Stimulated activated CD4-positive, alpha-beta T cell treated with anti-CD3 and anti-CD28 coated beads, Interleukin-1b, Interleukin-23, amount 100 ng/mL, for 24 hours (primary cell): ENCODE measurements around the gene ZSCAN25.
"Not testable (repeated sequence)": the region's sequence is repeated elsewhere in the genome, so short reads cannot be mapped to it uniquely, and the experiment has no call there.

ENCODE experiments used
- DNase-seq, 4 experiments: peaks; one replicate each; pipeline ENCODE4 v3.0.0-alpha.2; 2020; ENCODE audit warnings: low read depth in 4 of 4, low spot score in 1 of 4

Gene ZSCAN25

DNA sequence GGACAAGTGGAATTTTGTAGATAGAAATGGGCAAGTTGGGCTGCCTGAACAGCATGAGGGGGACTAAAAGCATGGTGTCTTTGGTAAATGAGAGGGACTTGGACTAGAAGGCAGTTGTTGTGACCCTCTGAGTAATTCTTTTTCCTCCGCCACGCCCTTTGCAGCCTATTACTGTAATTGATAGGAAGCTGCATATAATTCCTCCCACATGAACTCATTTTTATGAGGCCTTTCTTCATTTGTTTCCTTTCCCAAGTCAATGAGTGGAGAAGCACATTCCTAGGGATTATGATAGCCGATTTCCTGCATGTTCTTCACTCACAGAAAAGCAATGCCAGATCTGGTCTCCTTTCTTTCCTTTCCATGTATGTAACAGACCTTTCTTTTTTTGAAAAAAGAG is 27.7 kb downstream of the ZSCAN25 start:
- no peak for DNase-seq

DNA sequence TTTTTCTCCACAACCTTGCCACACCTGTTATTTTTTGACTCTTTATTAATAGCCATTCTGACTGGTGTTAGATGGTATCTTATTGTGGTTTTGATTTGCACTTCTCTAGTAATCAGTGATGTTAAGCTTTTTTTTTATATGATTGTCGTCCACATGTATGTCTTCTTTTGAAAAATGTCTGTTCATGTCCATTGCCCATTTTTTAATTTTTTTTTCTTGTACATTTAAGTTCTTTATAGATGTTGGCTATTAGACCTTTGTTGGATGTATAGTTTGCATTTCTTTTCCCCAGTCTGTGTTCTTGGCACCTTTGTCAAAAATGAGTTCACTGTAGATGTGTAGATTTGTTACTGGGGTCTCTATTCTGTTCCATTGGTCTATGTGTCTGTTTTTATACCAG is 28.8 kb downstream of the ZSCAN25 start:
- no peak for DNase-seq

DNA sequence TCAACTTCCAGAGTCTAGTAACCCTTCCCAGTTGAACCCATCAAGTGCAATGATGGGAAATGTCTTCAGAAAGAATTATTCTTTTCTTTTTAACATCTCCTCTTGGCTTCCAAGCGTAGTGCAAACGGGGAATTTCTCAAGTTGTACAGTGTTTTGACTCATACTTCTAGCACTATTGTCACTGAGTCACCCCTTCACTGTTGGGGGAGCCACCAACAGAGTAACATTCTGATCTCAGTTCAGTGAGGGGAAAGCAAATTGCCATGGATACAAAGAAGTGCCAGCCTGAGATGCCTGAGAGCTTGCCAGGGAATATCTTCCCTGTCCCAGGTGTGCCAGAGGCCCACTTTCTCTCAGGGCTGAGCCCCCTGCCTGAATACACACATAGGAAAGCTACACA is 32.1 kb downstream of the ZSCAN25 start:
- no peak for DNase-seq

DNA sequence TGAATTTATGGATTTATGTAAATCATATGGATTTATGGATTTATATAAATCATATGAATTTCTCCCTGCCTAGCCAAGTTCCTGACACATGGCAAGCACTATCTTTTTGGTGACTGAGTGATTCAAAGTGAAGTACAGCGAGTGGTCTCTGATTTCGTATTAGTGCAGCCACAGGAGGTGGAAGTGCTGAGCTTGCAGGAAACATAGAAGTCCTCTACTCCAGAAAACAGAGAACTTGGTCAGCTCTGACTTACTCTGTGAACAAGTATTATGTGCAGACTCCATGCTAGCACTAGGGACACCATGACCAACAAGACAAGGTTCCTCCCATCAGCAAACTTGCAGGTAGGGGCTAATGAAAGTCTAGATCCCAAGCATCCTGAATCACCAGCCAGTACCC is 34.5 kb downstream of the ZSCAN25 start:
- DNase-seq = no peak

DNA sequence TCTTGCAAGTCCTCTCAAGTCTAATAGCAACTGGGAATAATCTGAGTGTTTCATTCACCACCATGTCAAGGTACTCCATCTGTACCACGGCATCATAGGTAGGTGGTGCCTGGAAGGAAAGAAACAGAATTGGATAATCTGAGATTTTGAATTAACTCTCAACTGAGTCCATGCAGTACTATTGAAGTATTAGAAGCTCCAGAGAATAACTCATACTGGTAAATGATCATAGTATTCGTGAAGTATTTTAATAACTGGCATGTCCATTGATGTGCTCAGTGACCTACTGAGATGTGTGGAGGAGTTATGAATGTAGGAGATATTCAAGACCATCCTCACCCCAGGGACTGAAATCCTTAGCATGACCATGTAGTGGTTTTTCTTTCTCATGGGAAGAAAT is 35.9 kb downstream of the ZSCAN25 start:
- no peak for DNase-seq

DNA sequence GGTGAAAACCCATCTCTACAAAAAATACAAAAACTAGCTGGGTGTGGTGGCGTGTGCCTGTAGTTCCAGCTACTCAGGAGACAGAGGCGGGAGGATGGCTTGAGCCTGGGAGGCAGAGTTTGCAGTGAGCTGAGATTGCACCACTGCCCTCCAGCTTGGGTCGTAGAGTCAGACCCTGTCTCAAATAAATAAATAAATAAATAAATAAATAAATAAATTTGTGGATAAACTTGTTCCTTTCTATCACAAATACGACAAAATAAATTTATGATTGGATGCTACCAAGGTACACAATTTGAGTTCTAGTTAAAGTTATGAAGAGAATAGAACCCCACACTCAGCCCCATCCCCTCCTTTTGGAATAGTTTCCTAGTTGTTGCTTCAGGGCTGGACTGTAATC is 36.5 kb downstream of the ZSCAN25 start:
- not testable (repeated sequence) for DNase-seq

DNA sequence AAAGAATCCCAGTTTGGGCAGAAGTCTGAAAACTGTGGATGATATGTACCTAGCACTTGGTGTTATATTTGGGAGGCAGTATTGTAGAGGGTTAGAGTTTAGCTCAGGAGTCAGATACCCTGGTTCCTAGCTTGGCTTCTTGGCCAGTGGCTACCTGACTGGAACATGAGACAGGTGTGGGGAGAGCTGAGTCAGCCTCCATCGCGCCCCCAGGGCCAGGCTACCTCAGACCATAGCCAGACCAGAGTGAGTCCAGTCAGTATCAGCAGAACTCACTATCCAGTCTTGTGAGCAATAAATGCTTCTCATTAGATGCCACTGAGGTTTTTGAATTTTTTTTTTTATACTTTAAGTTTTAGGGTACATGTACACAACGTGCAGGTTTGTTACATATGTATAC is 37.0 kb downstream of the ZSCAN25 start:
- DNase-seq = no peak

DNA sequence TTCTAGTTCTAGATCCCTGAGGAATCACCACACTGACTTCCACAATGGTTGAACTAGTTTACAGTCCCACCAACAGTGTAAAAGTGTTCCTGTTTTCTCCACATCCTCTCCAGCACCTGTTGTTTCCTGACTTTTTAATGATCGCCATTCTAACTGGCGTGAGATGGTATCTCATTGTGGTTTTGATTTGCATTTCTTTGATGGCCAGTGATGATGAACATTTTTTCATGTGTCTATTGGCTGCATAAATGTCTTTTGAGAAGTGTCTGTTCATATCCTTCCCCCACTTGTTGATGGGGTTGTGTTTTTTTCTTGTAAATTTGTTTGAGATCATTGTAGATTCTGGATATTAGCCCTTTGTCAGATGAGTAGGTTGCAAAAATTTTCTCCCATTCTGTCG is 37.9 kb downstream of the ZSCAN25 start:
- not testable (repeated sequence) for DNase-seq

DNA sequence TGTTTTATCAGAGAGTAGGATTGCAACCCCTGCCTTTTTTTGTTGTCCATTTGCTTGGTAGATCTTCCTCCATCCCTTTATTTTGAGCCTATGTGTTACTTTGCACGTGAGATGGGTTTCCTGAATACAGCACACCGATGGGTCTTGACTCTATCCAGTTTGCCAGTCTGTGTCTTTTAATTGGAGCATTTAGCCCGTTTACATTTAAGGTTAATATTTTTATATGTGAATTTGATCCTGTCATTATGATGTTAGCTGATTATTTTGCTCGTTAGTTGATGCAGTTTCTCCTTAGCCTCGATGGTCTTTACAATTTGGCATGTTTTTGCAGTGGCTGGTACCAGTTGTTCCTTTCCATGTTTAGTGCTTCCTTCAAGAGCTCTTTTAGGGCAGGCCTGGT is 41.1 kb downstream of the ZSCAN25 start:
- not testable (repeated sequence) for DNase-seq

DNA sequence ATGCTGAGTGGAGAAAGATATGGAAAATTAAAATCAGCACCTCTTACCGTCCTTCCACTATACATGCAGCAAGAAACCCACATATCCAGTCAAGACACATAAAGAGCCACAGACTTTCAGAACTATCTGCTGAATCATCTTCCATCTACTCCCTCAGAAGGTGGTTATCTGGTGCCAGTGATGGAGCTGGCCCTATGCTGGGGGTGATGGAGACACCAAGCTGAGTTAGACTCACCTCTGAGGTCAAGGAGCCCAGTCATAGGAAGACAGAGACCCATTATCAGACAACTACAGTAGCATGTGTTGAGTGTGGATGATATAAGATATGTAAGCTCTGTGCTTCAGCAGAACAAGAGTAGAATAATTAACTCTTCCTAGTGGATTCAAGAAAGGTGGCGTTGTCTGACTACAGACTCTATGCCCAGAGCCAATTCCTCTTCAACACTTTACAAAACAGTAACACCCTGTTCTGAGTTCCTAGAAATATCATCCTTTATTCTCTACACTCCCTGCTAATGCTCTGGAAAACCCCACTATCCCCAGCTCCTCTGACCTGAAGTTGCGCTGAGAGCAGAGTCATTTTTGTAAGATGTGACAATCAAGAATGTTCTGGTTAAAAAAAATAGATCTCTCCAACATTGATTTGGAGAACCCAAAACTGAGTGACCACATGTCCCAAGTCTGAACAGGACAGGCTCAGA is 48.7 kb downstream of the ZSCAN25 start:
- no peak for DNase-seq

DNA sequence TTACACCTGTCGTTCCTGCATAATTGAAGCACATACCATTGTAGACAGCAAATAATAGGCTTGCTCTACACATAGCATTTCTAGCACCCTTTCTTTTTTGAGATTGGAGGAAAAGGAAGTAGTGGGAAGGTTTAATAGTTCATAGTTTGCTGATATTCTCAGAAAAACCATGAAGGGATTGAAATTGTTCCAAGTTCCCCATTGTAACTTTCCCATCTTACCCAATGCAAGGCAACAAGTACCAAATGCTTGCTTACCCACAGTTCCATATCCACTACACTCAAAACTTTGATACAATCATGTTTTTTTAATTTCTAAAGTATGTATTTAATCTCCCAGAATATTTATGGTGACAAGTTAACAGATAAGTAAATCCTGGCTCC is 49.3 kb downstream of the ZSCAN25 start:
- no peak for DNase-seq

DNA sequence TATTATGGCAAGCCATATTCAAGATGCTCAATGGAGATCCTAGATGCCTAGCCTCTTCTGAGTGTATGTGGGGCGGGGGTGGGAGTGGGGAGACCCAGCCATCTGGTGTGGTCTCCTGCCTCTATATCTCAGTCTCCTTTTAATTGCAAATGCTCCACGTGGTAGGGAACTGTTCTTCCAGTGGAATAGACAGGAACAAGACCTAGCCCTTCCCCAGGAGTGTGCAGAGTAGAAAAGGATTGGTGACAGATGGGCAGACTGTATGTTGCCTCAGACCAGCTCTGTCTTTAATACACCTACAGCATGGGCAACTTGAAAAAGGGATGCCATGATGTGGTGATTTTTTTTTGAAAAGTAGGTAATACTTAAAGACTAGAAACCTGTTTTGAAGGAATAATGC is 50.4 kb downstream of the ZSCAN25 start:
- no peak for DNase-seq

DNA sequence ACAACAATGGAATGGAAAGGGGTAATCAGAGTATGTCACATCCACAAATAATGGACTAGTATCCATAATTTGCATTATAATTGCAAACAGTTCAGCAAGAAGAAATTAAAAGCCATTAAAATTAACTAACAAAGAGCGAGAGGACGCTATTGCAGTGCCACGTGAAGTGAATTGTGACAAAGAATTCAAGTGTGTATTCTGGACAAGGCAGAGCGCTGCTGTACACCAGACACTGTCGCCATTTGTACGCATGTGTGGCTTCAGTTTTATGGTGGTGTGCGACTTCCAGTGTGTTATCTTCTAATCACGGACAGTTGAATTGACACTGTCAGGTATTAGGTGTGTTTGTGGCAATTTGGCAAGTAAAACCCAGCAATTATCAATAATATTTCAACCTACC is 51.8 kb downstream of the ZSCAN25 start:
- DNase-seq = no peak

DNA sequence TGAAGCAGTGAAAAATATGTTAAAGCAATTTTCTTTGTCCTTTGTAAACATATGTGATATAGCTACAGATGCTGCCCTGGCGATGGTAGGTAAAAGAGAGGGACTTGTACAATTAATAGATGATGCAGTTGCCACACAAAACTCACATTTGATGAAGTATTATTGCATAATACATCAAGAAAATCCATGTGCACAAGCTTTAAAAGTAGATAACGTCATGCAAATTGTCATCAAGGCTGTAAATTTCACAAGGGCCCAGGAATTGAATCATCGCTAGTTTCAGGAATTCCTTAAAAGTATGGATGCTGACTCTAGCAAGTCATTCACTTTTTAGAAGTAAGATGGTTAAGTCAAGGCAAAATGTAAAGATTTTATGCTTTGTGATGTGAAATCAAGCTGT is 53.0 kb downstream of the ZSCAN25 start:
- no peak for DNase-seq

DNA sequence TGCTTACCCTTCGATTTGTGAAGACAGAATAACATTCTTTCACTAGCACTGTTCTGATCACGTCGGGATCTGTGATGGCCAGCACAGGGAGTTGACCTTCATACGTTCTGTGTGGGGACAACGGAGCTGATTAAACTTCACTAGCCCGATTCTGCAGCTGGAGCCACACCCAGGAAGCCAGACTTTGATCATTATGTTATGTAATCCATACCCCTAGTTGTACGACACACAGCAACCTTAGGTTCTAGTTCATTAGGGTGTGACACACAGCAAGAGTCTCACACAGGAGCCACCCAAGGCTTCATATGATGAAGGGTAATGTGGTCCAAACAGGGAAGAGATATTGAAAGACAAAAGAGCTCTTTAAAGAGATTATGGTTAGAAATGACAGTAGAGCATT is 55.8 kb downstream of the ZSCAN25 start:
- no peak for DNase-seq

DNA sequence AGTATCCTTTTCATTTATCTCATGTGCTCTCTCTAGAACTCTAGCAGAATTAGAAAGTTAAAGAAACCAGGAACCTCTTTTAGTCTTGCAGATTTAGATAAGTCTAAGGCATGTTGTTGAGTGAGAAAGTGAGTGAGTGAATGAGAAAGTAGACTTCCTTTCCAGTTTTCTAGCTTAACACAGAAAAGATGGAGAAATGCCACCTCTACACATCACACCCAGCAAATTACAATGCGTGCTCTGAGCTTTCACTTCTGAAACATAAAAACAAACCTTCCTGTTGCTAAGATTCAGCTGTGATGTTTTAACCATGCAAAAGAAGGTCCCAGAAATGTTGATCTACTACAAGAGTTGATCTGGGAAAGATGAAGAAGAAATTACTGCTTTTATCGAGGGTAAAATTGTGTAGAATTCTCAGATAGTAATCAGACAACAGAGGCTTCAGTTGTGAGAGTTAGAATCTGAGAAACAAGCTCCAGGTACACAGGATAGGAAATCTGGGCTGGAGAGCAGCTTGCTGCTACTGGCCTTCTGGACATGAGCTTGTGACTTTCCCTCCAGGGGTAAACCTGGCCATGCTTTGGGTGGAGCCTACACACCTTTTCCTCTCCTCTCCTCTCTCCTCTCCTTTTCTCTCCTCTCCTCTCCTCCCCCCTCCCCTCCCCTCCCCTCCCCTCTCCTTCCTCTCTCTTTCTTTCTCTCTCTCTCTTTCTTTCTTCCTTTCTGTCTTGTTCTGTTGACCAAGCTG is 58.4 kb downstream of the ZSCAN25 start:
- DNase-seq = no peak

DNA sequence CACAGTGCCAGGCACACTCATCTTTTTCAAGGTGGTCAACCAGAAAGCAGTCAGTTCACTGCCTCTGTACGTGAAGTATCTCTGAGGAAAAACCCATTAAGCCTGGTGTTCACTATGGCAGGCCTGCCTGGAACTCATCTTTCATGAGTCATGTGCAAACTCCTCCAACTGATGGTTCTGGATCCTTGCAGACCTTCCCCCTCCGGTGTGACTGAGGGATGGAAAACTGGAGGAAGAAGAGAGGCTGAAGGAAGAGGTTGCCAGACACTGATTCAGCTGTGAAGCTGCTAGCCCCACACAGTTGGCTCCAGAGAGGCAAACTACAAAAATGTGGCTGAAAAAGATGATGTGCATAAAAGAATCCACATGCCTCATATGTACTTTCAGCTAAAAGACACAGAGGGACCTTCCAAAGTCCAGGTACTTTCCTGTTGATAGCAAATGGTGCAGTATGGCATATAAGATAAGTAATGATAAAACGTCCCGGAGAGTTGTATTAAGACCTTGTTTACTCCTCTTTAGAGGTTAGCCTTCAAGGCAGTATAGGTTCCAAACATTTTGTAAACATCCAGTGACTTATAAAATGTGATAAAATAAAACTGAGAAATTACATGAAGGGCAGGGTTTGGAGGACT is 60.4 kb downstream of the ZSCAN25 start:
- no peak for DNase-seq

DNA sequence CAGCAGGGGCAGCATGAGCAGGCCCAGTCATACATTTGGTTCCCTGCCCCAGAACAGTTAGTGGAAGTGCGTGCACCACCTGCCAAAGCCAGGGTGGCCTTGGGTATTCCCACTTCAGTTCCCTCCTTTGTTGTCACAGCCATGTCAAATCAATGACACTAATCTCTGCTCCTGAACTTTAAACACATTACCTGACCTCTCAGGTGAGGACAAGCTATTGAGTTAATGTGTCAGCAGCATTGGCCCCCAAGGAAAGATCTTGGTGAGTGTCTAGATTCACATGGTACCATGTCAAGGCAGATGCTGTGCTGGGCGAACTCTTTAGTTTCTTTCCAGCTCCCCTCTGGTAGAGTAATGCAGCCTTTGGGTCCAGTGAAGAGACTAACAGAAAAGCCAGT is 60.9 kb downstream of the ZSCAN25 start:
- DNase-seq = no peak

DNA sequence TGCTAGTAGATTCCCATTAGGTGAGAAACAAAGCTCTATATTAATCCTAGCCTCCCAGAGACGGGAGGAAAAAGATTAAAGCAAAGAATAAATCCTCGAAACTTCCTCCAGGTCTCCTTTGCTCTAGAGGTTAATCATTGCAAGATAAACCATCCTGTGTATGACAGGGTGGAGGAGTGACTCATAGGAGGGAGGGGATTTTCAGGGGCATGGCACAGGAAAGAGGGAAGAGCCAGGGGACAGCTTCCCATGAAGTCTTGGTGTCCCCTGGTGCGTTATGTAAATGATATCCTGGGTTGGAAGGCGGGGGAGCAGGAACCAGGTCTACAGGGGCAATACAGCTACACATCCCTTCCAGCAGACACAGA is 62.3 kb downstream of the ZSCAN25 start:
- no peak for DNase-seq

DNA sequence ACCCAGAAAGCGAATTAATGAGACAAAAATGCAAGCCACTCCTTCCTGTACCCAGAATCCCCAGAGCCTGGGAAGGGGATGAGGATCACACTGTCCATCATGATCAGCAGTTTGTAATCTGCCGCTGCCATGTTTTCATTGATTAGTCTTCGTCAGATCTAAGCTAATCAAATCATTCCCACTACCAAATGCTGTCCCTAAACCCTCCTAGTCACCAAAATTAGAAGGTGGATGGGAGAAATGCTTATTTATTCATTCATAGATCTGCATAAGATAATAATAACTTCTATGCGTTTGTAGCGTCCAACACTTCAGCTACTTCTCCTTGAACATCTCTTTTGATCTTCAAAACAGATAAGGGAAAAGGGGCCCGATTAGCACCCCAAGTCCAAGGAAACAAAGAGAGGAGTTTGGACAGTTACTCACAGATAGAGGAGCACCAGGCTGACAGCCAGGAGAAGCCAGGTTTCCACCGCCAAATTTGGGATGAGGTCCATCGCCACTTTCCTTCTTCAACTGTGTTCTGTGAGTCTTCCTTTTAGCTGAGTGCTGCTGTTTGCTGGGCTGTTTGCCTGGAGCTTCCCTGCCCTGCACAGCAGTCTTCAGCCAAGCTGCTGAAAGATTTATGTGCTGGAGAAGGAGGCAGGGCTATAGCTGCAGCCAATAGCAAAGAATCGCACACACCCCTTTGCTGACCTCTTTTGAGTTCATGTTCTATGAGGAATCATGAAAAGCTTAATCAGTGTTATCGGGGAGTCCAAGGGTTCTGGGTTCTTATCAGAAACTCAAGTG is 62.9 kb downstream of the ZSCAN25 start, which contains the start of gene CYP3A5:
CYP3A5 (minus strand) TSS at position 597 of the 792 bp plus-strand sequence; CDS start at position 497, 100 bp downstream.
- DNase-seq = no peak
